GM19328 (cell line): ENCODE measurements around the gene PROP1.
A peak's percentile ranks its signal among the peaks of the same experiment; 100 is the strongest.
"Not testable (repeated sequence)": the region's sequence is repeated elsewhere in the genome, so short reads cannot be mapped to it uniquely, and the experiment has no call there.

Experiments used
- ATAC-seq: cut with Tn5 transposase; IDR thresholded peaks from one replicate; pipeline ENCODE4 v1.9.1; 2021; ENCODE audit warnings: mild to moderate bottlenecking, moderate library complexity; ENCODE audit not compliant: unreplicated experiment

The PROP1 gene

GRCh38 chr5:177995691-177996595, at the start of gene PROP1:
TSS of gene PROP1 (minus strand) at chr5:177996242. CDS start at chr5:177995933, 309 bp downstream.
- ATAC-seq: no peak

GRCh38 chr5:178019379-178020030, 23.5 kb upstream of the PROP1 start:
- not testable (repeated sequence) for ATAC-seq

- ATAC-seq: not testable (repeated sequence)
These were observed 16.7 kb upstream of the PROP1 start for GRCh38 chr5:178012758-178013157.

- not testable (repeated sequence) for ATAC-seq
These were observed 15.9 kb upstream of the PROP1 start for GRCh38 chr5:178011816-178012554.

- ATAC-seq: not testable (repeated sequence)
These were observed 11.2 kb upstream of the PROP1 start for GRCh38 chr5:178007272-178007671.

- ATAC-seq: peak; percentile 53
These were observed 10.6 kb upstream of the PROP1 start for GRCh38 chr5:178006536-178007231.

- ATAC-seq: not testable (repeated sequence)
These were observed 10.1 kb upstream of the PROP1 start for GRCh38 chr5:178006181-178006535.

- no peak for ATAC-seq
These were observed 1.8 kb upstream of the PROP1 start for GRCh38 chr5:177997846-177998245.

GRCh38 chr5:177997319-177997670, 1.3 kb upstream of the PROP1 start:
- ATAC-seq: no peak

- ATAC-seq: no peak
These were observed 747 bp upstream of the PROP1 start for GRCh38 chr5:177996660-177997318.

GRCh38 chr5:177994561-177995190, 1.4 kb downstream of the PROP1 start:
- ATAC-seq: no peak

GRCh38 chr5:177994063-177994462, 2.0 kb downstream of the PROP1 start:
- ATAC-seq: no peak

GRCh38 chr5:177992466-177992865, 3.6 kb downstream of the PROP1 start:
- no peak for ATAC-seq

GRCh38 chr5:177988989-177989625, 6.9 kb downstream of the PROP1 start:
- no peak for ATAC-seq

- ATAC-seq: no peak
These were observed 8.7 kb downstream of the PROP1 start for GRCh38 chr5:177987326-177987725.

- no peak for ATAC-seq
These were observed 10.5 kb downstream of the PROP1 start for GRCh38 chr5:177985430-177986040.

- no peak for ATAC-seq
These were observed 11.3 kb downstream of the PROP1 start for GRCh38 chr5:177984584-177985206.

- no peak for ATAC-seq
These were observed 12.1 kb downstream of the PROP1 start for GRCh38 chr5:177983763-177984583.
